SK-MEL-5 (cell line): Measurements from ENCODE around the gene SOX6. TPM values are rescaled to one million over a fixed set of nuclear protein-coding genes. Genes with fewer than 3 reads are reported as not detected.

ENCODE experiments used
- DNase-seq: peaks from one replicate; pipeline ENCODE4 v3.0.0-alpha.2; 2016; ENCODE audit warnings: low read depth, low spot score
- in situ Hi-C: cut with HindIII; loops from 2 replicates; pipeline ENCODE4 v1.10.0; 2016; ENCODE audit warnings: low sequenced_read_pairs, high pct_unique_total_duplicates, low pct_unique_long_range_greater_than_20kb
- total RNA-seq: library from RNA; depleted of rRNA; stranded (reverse); fragments of >200 nt; shearing (Covaris generic); gene quantifications from 2 replicates; pipeline ENCODE4 v1.2.3, GENCODE V29; 2014

The SOX6 gene
- total RNA-seq, 1 experiment from 2014 or later = 84.9 TPM

GRCh38 chr11:16261836-16262644, 94.3 kb downstream of the SOX6 start:
- DNase-seq = no peak
- in situ Hi-C loops = no loop called here

GRCh38 chr11:16252373-16252772, 104.0 kb downstream of the SOX6 start:
- DNase-seq = peak; percentile 53
- in situ Hi-C loops = no loop called here

GRCh38 chr11:16248248-16248647, 108.1 kb downstream of the SOX6 start:
- DNase-seq = no peak
- in situ Hi-C loops = no loop called here

GRCh38 chr11:16242806-16243205, 113.5 kb downstream of the SOX6 start:
- in situ Hi-C loops = no loop called here

GRCh38 chr11:16240687-16241086, 115.7 kb downstream of the SOX6 start:
- DNase-seq = no peak
- in situ Hi-C loops = no loop called here

More at GRCh38 chr11:16242806-16243205, 113.5 kb downstream of the SOX6 start:
- DNase-seq = no peak

- peak; percentile 49 for DNase-seq
- in situ Hi-C loops = no loop called here
Observed at GRCh38 chr11:16239141-16240105, 116.9 kb downstream of the SOX6 start.

- in situ Hi-C loops = no loop called here
- DNase-seq = peak; percentile 80
Observed at GRCh38 chr11:16226245-16226644, 130.1 kb downstream of the SOX6 start.

GRCh38 chr11:16225623-16226022, 130.7 kb downstream of the SOX6 start:
- no peak for DNase-seq
- in situ Hi-C loops = no loop called here

- in situ Hi-C loops = no loop called here
- DNase-seq = no peak
Observed at GRCh38 chr11:16223558-16223957, 132.8 kb downstream of the SOX6 start.

- no peak for DNase-seq
- in situ Hi-C loops = no loop called here
Observed at GRCh38 chr11:16217631-16218030, 138.7 kb downstream of the SOX6 start.

- DNase-seq = peak; percentile 71
- in situ Hi-C loops = no loop called here
Observed at GRCh38 chr11:16216831-16217230, 139.5 kb downstream of the SOX6 start.

- no peak for DNase-seq
- in situ Hi-C loops = no loop called here
Observed at GRCh38 chr11:16215352-16215751, 141.0 kb downstream of the SOX6 start.

- in situ Hi-C loops = no loop called here
- DNase-seq = no peak
Observed at GRCh38 chr11:16211407-16211806, 144.9 kb downstream of the SOX6 start.

GRCh38 chr11:16204261-16204660, 152.1 kb downstream of the SOX6 start:
- in situ Hi-C loops = no loop called here
- DNase-seq = no peak

GRCh38 chr11:16195651-16196050, 160.7 kb downstream of the SOX6 start:
- in situ Hi-C loops = no loop called here
- peak; percentile 17 for DNase-seq

GRCh38 chr11:16194566-16194965, 161.8 kb downstream of the SOX6 start:
- peak; percentile 98 for DNase-seq
- in situ Hi-C loops = no loop called here

GRCh38 chr11:16193897-16194381, 162.4 kb downstream of the SOX6 start:
- in situ Hi-C loops = no loop called here
- DNase-seq = peak; percentile 98

GRCh38 chr11:16191868-16192240, 164.5 kb downstream of the SOX6 start:
- in situ Hi-C loops = no loop called here
- peak; percentile 96 for DNase-seq
